Brain microvascular endothelial cell (primary cell): Measurements from ENCODE around the gene DAD1.

ENCODE experiments used
- DNase-seq: peaks from one replicate; pipeline ENCODE4 v3.0.0-alpha.2; 2020
- H3K27ac ChIP-seq: fragments of 250-450 bp; sonication (Bioruptor Pico); 2 replicates; pipeline ENCODE4 v1.5.1; 2020; ENCODE audit warnings: mild to moderate bottlenecking, moderate library complexity
- H3K27me3 ChIP-seq: fragments of 250-450 bp; sonication (Bioruptor Pico); replicated peaks from 2 replicates; pipeline ENCODE4 v1.5.1; 2020; ENCODE audit warnings: mild to moderate bottlenecking
- H3K36me3 ChIP-seq: fragments of 250-450 bp; sonication (Bioruptor Pico); replicated peaks from 2 replicates; pipeline ENCODE4 v1.5.1; 2020; ENCODE audit warnings: mild to moderate bottlenecking
- H3K4me3 ChIP-seq: 2 replicates; pipeline ENCODE4 v1.5.1; 2011; ENCODE audit warnings: low read depth, mild to moderate bottlenecking, control low read depth, low read length, moderate library complexity
- CTCF ChIP-seq: IDR thresholded peaks from 2 replicates; pipeline ENCODE4 v1.5.1; 2011; ENCODE audit warnings: low read depth, mild to moderate bottlenecking, moderate library complexity, low read length, control low read depth, inconsistent platforms; ENCODE audit errors: missing control alignments
- in situ Hi-C: cut with HindIII; loops from 2 replicates; pipeline ENCODE4 v1.10.0; 2017; ENCODE audit warnings: low sequenced_read_pairs, low pct_ligation_motif_present

The DAD1 gene

DNA sequence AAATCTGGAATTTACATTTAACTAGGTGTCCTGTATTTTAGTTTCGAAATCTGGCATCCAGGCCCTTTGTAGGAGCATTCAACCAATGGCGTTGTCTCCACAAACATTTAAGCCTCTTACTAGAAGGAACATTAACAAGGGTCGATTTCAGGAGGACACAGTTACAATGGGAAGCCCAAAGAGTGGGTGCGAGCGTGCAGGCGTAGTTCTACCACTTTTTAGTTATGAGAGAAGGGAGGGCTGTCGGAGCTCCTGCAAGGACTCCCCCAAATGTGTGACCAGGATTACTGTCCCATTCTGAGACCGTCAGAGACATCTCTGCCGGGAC, 8.7 kb upstream of the DAD1 start:
- TF ChIP-seq CTCF, result no peak
- H3K27me3 ChIP-seq, result no peaks in the 10 kb centered on the region
- no peak for DNase-seq
- peak overlapping the region; percentile 82 for H3K27ac ChIP-seq
- in situ Hi-C loops, result no loop called here
- H3K36me3 ChIP-seq, result peaks cover 9% of the 10 kb centered on the region
- peak overlapping the region; percentile 89 for H3K4me3 ChIP-seq

GRCh38 chr14:22597265-22597664, 8.2 kb upstream of the DAD1 start:
- H3K36me3 ChIP-seq, result peaks cover 7% of the 10 kb centered on the region
- H3K4me3 ChIP-seq, result no peak overlapping the region
- no peaks in the 10 kb centered on the region for H3K27me3 ChIP-seq
- no peak for DNase-seq
- TF ChIP-seq CTCF, result no peak
- in situ Hi-C loops, result no loop called here
- no peak overlapping the region for H3K27ac ChIP-seq

- no peak overlapping the region for H3K27ac ChIP-seq
- H3K4me3 ChIP-seq, result no peak overlapping the region
- no peaks in the 10 kb centered on the region for H3K36me3 ChIP-seq
- no peaks in the 10 kb centered on the region for H3K27me3 ChIP-seq
- no peak for DNase-seq
- in situ Hi-C loops, result no loop called here
- TF ChIP-seq CTCF, result no peak
Observed at GRCh38 chr14:22596354-22596879, 7.4 kb upstream of the DAD1 start.

DNA sequence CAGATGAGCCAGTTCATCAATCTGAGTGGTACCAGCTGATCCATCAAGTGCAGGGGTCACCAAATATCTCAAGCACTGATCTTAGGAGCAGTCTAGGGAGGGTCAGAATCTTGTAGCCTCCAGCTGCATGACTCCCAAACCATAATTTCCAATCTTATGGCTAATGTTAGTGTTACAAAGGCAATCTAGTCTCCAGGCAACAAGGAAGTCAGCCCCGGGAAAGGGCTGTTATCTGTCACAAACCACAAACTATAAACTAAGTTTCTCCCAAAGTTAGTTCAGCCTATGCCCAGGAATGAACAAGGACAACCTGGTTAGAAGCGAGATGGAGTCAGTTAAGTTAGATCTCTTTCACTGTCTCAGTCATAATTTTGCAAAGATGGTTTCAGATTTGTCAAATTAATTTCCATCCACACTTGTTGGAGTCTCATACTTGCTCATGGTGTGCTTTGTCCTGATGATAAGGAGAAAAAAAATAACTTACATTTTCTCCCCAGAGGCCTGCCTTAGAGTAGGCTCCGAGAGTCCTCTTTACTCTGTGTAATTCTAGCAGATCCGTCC, 5.2 kb upstream of the DAD1 start:
- Histone ChIP-seq H3K36me3 (no peaks in the 10 kb centered on the region), H3K27me3 (no peaks in the 10 kb centered on the region), H3K4me3 (no peak overlapping the region), H3K27ac (no peak overlapping the region)
- TF ChIP-seq CTCF, result no peak
- peak; percentile 29 for DNase-seq
- in situ Hi-C loops, result no loop called here

- no peak for TF ChIP-seq CTCF
- Histone ChIP-seq H3K27me3 (no peaks in the 10 kb centered on the region), H3K4me3 (no peak overlapping the region), H3K27ac (no peak overlapping the region), H3K36me3 (no peaks in the 10 kb centered on the region)
- in situ Hi-C loops, result no loop called here
- DNase-seq, result no peak
Observed at GRCh38 chr14:22593601-22594000, 4.6 kb upstream of the DAD1 start.

DNA sequence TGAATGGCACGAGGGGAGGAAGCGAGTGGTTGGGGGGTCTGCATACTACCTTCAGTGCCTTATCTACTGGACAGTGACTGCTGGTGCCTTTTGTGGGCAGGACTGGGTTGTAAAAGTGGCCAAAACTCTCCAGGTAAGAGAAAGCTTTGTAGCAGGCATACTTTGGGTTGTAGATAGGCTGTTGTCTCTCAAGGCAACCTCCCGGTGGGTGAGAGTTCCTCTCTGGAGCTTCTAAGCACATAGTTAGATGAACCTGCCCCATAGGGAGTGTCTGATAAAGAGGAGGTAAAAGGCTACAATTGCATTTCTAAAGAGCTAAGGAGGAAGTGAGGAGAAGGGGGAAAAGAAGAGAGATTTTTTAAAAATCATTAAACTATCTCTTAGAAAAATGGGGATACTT, 4.2 kb upstream of the DAD1 start:
- Histone ChIP-seq H3K4me3 (no peak overlapping the region), H3K36me3 (no peaks in the 10 kb centered on the region), H3K27ac (no peak overlapping the region), H3K27me3 (no peaks in the 10 kb centered on the region)
- no peak for TF ChIP-seq CTCF
- in situ Hi-C loops, result no loop called here
- no peak for DNase-seq
